DND-41 (cell line): ENCODE measurements around the gene ENOPH1.

Experiments
- ATAC-seq: fragments of 200-7000 bp; cut with Tn5 transposase; 3 replicates; pipeline ENCODE4 v1.9.1; 2021; ENCODE audit warnings: low read depth; ENCODE audit not compliant: insufficient read depth
- DNase-seq: peaks from one replicate; pipeline ENCODE4 v3.0.0-alpha.2; 2020
- H2AFZ ChIP-seq: 2 replicates; pipeline ENCODE4 v1.6.0; 2012; ENCODE audit warnings: low read depth, low read length
- H3K27ac ChIP-seq: 2 replicates; pipeline ENCODE4 v1.5.1; 2012; ENCODE audit warnings: low read length, inconsistent platforms
- H3K27me3 ChIP-seq: fragments of 200-600 bp; sonication (generic); 2 replicates; pipeline ENCODE4 v1.6.0; 2012; ENCODE audit warnings: low read length, mild to moderate bottlenecking, inconsistent platforms; ENCODE audit not compliant: insufficient read depth, poor library complexity
- H3K36me3 ChIP-seq: 2 replicates; pipeline ENCODE4 v1.5.1; 2012; ENCODE audit warnings: low read length, inconsistent platforms; ENCODE audit not compliant: insufficient read depth
- H3K4me1 ChIP-seq: 2 replicates; pipeline ENCODE4 v1.5.1; 2012; ENCODE audit warnings: mild to moderate bottlenecking, low read length; ENCODE audit not compliant: insufficient read depth
- H3K4me2 ChIP-seq: 2 replicates; pipeline ENCODE4 v1.6.0; 2012; ENCODE audit warnings: mild to moderate bottlenecking, moderate library complexity, low read length, inconsistent platforms; ENCODE audit not compliant: insufficient read depth
- H3K4me3 ChIP-seq, 2 experiments: fragments of 200-600 bp in 1 of 2; shearing (Covaris generic) in 1 of 2; 2 replicates each; pipeline ENCODE4 v1.5.1; 2012 to 2016; ENCODE audit warnings: inconsistent platforms in 2 of 2, low read length in 2 of 2, mild to moderate bottlenecking in 2 of 2, low read depth in 1 of 2, moderate library complexity in 1 of 2
- H3K79me2 ChIP-seq: 2 replicates; pipeline ENCODE4 v1.6.0; 2012; ENCODE audit warnings: low read length, inconsistent platforms; ENCODE audit not compliant: insufficient read depth
- H3K9ac ChIP-seq: 2 replicates; pipeline ENCODE4 v1.6.0; 2012; ENCODE audit warnings: low read depth, mild to moderate bottlenecking, inconsistent platforms, low read length, moderate library complexity
- H3K9me3 ChIP-seq: 2 replicates; pipeline ENCODE4 v1.5.1; 2012; ENCODE audit warnings: low read length, moderate library complexity, mild to moderate bottlenecking, inconsistent platforms; ENCODE audit not compliant: insufficient read depth, severe bottlenecking
- H4K20me1 ChIP-seq: 2 replicates; pipeline ENCODE4 v1.6.0; 2012; ENCODE audit warnings: low read length; ENCODE audit not compliant: insufficient read depth
- EZH2 ChIP-seq: IDR thresholded peaks from 3 replicates; pipeline ENCODE4 v1.6.1; 2012; ENCODE audit warnings: borderline replicate concordance, low read depth, mild to moderate bottlenecking, moderate library complexity, low read length, inconsistent platforms; ENCODE audit not compliant: severe bottlenecking
- TF ChIP-seq, protein P1 (sequence below): IDR thresholded peaks from 2 replicates; pipeline ENCODE4 v1.5.1; 2012; ENCODE audit warnings: borderline replicate concordance, low read length, moderate library complexity, mild to moderate bottlenecking; ENCODE audit not compliant: poor library complexity, severe bottlenecking; ENCODE audit errors: extremely low read depth

ENOPH1 gene

DNA sequence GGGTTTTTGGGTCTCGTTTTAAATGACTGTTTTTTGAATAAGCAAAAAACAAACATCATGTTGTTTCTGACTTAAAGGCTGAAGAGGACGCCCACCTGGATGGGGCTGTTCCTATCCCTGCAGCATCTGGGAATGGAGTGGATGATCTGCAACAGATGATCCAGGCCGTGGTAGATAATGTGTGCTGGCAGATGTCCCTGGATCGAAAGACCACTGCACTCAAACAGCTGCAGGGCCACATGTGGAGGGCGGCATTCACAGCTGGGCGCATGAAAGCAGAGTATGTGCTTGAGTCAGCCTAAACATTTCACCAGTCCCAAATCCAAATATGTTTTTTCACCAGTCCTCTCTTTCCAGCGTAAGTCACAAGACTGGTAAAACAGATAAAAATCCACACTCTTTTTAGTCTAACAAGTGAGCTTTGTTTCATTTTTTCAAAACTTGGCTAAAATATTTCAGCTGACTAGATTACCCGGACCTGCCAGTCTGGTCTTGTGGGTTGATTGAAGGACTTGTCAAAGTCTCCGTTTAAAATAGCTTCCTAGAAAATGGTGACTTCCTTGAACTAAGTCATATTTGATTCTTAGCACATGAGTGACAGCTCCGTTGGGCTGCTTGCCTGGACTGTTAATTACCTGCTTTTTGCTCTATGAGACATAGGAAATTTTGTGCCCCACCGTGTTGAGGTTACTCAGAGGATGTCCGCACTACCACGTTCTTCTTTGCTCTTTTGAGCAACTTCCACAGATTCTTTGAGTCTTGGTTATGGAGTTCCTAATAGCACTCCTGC, 20.8 kb downstream of the ENOPH1 start:
- Histone ChIP-seq H3K4me3 (no peak overlapping the region), H3K4me2 (no peak overlapping the region), H4K20me1 (peaks cover 16% of the 10 kb centered on the region; the same call in 1 of the 2 replicates), H3K9me3 (no peaks in the 10 kb centered on the region), H3K4me1 (no peaks in the 10 kb centered on the region), H3K79me2 (peaks cover 60% of the 10 kb centered on the region), H3K36me3 (peaks cover 80% of the 10 kb centered on the region), H3K9ac (no peak overlapping the region), H3K27me3 (no peaks in the 10 kb centered on the region), H3K27ac (no peak overlapping the region), H2AFZ (no peak overlapping the region)
- DNase-seq: no peak
- ATAC-seq: no peak
- TF ChIP-seq, protein P1, sequence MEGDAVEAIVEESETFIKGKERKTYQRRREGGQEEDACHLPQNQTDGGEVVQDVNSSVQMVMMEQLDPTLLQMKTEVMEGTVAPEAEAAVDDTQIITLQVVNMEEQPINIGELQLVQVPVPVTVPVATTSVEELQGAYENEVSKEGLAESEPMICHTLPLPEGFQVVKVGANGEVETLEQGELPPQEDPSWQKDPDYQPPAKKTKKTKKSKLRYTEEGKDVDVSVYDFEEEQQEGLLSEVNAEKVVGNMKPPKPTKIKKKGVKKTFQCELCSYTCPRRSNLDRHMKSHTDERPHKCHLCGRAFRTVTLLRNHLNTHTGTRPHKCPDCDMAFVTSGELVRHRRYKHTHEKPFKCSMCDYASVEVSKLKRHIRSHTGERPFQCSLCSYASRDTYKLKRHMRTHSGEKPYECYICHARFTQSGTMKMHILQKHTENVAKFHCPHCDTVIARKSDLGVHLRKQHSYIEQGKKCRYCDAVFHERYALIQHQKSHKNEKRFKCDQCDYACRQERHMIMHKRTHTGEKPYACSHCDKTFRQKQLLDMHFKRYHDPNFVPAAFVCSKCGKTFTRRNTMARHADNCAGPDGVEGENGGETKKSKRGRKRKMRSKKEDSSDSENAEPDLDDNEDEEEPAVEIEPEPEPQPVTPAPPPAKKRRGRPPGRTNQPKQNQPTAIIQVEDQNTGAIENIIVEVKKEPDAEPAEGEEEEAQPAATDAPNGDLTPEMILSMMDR: no peak
- TF ChIP-seq EZH2: no peak

DNA sequence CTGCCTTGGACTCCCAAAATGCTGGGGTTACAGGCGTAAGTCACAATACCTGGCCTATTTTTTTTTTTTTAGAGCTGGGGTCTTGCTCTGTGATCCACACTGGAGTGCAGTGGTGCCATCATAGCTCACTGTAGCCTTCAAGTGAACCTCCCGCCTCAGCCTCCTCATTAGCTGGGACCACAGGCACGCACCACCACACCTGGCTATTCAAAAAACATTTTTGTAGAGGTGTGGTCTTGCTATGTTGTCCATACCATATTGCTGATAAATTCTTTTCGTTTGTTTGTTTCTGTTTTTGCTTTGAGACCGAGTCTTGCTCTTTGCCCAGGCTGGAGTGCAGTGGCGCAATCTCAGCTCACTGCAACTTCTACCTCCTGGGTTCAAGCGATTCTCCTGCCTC, 21.6 kb downstream of the ENOPH1 start:
- TF ChIP-seq, protein P1: no peak
- no peak for TF ChIP-seq EZH2
- no peak overlapping the region for H3K4me3 ChIP-seq
- H3K27ac ChIP-seq: no peak overlapping the region
- DNase-seq: no peak
- no peaks in the 10 kb centered on the region for H3K4me1 ChIP-seq
- H3K4me2 ChIP-seq: no peak overlapping the region
- no peak for ATAC-seq
- no peaks in the 10 kb centered on the region for H3K27me3 ChIP-seq
- peaks cover 13% of the 10 kb centered on the region; the same call in 1 of the 2 replicates for H4K20me1 ChIP-seq
- peaks cover 54% of the 10 kb centered on the region for H3K79me2 ChIP-seq
- peaks cover 89% of the 10 kb centered on the region for H3K36me3 ChIP-seq
- no peaks in the 10 kb centered on the region for H3K9me3 ChIP-seq
- H3K9ac ChIP-seq: no peak overlapping the region
- no peak overlapping the region for H2AFZ ChIP-seq

DNA sequence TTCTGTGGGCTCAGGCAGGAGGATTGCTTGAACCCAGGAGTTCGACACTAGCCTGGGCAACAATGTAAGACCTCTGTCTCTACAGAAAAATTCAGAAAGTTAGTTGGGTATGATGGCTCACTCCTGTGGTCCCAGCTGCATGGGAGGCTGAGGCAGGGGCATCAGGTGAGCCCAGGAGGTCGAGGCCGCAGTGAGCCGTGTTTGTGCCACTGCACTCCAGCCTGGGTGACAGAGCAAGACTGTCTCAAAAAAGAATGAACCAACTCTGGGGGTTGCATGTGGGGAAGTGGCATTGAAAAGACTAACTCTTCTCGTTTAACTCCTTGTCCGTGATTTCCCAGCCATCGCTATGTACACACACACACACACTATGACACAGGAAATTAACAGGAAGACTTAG, 26.9 kb downstream of the ENOPH1 start:
- Histone ChIP-seq H3K9ac (no peak overlapping the region), H4K20me1 (peaks cover 3% of the 10 kb centered on the region; the same call in 1 of the 2 replicates), H3K27me3 (no peaks in the 10 kb centered on the region), H3K79me2 (peaks cover 11% of the 10 kb centered on the region), H3K27ac (no peak overlapping the region), H2AFZ (no peak overlapping the region), H3K4me3 (no peak overlapping the region), H3K36me3 (peaks cover 80% of the 10 kb centered on the region), H3K4me1 (no peaks in the 10 kb centered on the region), H3K9me3 (no peaks in the 10 kb centered on the region), H3K4me2 (no peak overlapping the region)
- TF ChIP-seq, protein P1: no peak
- no peak for TF ChIP-seq EZH2
- ATAC-seq (no peak), DNase-seq (no peak)
